H1 (cell line): ENCODE measurements around the gene GPR143. TPM values are rescaled to one million over a fixed set of nuclear protein-coding genes. Genes with fewer than 3 reads are reported as not detected.

Experiments used
- KDM5A ChIP-seq: fragments of 200-600 bp; IDR thresholded peaks from 2 replicates; pipeline ENCODE4 v1.7.1; 2012; ENCODE audit warnings: mild to moderate bottlenecking, low read length, inconsistent platforms, mixed read lengths
- polyA plus RNA-seq, 7 experiments: library from polyadenylated mRNA; depleted of rRNA in 3 of 7; stranded (reverse) in 5 of 7; unstranded in 2 of 7; fragments of >200 nt in 5 of 7; fragments of 200-250 nt in 2 of 7; gene quantifications; 1 replicate in 5 of 7; 2 replicates in 1 of 7; 4 replicates in 1 of 7; pipeline versions ENCODE4 v1.2.1 to v1.2.3, GENCODE V29; 2011 to 2013; ENCODE audit warnings: missing spikeins in 2 of 7, mixed read lengths in 2 of 7
- total RNA-seq: library from RNA; stranded (reverse); fragmentation: NEBNext Ultra II Directional; extraction: Animal tissue kit (Norgen Biotek cat#: 25700); gene quantifications from 2 replicates; pipeline ENCODE4 v1.2.1, GENCODE V29; 2021
- TF ChIP-seq, protein P1 (sequence below): fragments of 300-600 bp; sonication (generic); IDR thresholded peaks from 2 replicates; pipeline ENCODE4 v1.7.1; 2012; ENCODE audit warnings: low read length, moderate library complexity, mild to moderate bottlenecking, inconsistent platforms; ENCODE audit not compliant: insufficient replicate concordance

GPR143 gene
- total and polyA plus RNA-seq, 2 of the 8 experiments (the other 6 are each of a cell fraction or from before 2014, with no cell fraction given): 18.5 to 30.7 TPM

DNA sequence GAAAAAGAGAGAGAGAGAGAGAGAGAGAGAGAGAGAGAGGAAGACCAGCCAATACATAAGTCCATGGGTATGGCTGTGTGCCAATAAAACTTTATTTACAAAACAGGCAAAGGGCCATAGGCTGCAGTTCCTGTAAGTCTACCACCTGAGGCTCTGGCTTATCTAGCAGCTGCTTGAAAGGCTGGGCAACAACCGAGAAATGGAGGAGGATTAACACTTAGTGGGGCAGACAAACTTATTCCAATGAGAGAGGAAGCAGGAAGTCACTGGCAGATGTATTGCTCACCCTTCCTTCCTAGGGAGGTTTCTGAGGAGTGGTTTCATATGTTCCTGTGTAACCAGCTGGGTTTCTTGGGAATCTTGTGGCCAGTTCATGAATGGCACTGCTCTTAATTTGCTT is 4.7 kb upstream of the GPR143 start (continued):
- TF ChIP-seq, protein P1, sequence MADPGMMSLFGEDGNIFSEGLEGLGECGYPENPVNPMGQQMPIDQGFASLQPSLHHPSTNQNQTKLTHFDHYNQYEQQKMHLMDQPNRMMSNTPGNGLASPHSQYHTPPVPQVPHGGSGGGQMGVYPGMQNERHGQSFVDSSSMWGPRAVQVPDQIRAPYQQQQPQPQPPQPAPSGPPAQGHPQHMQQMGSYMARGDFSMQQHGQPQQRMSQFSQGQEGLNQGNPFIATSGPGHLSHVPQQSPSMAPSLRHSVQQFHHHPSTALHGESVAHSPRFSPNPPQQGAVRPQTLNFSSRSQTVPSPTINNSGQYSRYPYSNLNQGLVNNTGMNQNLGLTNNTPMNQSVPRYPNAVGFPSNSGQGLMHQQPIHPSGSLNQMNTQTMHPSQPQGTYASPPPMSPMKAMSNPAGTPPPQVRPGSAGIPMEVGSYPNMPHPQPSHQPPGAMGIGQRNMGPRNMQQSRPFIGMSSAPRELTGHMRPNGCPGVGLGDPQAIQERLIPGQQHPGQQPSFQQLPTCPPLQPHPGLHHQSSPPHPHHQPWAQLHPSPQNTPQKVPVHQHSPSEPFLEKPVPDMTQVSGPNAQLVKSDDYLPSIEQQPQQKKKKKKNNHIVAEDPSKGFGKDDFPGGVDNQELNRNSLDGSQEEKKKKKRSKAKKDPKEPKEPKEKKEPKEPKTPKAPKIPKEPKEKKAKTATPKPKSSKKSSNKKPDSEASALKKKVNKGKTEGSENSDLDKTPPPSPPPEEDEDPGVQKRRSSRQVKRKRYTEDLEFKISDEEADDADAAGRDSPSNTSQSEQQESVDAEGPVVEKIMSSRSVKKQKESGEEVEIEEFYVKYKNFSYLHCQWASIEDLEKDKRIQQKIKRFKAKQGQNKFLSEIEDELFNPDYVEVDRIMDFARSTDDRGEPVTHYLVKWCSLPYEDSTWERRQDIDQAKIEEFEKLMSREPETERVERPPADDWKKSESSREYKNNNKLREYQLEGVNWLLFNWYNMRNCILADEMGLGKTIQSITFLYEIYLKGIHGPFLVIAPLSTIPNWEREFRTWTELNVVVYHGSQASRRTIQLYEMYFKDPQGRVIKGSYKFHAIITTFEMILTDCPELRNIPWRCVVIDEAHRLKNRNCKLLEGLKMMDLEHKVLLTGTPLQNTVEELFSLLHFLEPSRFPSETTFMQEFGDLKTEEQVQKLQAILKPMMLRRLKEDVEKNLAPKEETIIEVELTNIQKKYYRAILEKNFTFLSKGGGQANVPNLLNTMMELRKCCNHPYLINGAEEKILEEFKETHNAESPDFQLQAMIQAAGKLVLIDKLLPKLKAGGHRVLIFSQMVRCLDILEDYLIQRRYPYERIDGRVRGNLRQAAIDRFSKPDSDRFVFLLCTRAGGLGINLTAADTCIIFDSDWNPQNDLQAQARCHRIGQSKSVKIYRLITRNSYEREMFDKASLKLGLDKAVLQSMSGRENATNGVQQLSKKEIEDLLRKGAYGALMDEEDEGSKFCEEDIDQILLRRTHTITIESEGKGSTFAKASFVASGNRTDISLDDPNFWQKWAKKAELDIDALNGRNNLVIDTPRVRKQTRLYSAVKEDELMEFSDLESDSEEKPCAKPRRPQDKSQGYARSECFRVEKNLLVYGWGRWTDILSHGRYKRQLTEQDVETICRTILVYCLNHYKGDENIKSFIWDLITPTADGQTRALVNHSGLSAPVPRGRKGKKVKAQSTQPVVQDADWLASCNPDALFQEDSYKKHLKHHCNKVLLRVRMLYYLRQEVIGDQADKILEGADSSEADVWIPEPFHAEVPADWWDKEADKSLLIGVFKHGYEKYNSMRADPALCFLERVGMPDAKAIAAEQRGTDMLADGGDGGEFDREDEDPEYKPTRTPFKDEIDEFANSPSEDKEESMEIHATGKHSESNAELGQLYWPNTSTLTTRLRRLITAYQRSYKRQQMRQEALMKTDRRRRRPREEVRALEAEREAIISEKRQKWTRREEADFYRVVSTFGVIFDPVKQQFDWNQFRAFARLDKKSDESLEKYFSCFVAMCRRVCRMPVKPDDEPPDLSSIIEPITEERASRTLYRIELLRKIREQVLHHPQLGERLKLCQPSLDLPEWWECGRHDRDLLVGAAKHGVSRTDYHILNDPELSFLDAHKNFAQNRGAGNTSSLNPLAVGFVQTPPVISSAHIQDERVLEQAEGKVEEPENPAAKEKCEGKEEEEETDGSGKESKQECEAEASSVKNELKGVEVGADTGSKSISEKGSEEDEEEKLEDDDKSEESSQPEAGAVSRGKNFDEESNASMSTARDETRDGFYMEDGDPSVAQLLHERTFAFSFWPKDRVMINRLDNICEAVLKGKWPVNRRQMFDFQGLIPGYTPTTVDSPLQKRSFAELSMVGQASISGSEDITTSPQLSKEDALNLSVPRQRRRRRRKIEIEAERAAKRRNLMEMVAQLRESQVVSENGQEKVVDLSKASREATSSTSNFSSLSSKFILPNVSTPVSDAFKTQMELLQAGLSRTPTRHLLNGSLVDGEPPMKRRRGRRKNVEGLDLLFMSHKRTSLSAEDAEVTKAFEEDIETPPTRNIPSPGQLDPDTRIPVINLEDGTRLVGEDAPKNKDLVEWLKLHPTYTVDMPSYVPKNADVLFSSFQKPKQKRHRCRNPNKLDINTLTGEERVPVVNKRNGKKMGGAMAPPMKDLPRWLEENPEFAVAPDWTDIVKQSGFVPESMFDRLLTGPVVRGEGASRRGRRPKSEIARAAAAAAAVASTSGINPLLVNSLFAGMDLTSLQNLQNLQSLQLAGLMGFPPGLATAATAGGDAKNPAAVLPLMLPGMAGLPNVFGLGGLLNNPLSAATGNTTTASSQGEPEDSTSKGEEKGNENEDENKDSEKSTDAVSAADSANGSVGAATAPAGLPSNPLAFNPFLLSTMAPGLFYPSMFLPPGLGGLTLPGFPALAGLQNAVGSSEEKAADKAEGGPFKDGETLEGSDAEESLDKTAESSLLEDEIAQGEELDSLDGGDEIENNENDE: no peak
- TF ChIP-seq KDM5A: no peak
